ENCODE results near the gene GOT2.

DNA sequence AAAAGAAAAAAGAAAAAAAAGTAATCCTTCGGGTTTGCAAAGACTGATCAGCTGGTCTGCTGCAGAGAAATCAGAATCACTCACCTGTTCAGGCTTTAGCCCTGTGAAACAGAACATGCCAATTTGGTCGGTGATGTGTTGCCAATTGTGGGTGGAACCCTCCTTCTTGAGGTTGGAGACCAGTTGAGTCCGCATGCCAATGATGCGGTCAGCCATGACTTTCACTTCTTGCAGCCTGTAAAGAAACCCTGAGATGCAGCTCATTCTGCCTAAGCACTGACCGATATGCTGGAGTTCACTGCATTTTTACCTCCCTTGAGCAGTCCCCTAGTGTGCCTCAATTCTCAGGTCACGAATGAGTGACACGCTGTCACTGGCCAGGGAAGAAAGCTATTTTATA is 24.8 kb downstream of the GOT2 start:
- TF ChIP-seq, protein P1, sequence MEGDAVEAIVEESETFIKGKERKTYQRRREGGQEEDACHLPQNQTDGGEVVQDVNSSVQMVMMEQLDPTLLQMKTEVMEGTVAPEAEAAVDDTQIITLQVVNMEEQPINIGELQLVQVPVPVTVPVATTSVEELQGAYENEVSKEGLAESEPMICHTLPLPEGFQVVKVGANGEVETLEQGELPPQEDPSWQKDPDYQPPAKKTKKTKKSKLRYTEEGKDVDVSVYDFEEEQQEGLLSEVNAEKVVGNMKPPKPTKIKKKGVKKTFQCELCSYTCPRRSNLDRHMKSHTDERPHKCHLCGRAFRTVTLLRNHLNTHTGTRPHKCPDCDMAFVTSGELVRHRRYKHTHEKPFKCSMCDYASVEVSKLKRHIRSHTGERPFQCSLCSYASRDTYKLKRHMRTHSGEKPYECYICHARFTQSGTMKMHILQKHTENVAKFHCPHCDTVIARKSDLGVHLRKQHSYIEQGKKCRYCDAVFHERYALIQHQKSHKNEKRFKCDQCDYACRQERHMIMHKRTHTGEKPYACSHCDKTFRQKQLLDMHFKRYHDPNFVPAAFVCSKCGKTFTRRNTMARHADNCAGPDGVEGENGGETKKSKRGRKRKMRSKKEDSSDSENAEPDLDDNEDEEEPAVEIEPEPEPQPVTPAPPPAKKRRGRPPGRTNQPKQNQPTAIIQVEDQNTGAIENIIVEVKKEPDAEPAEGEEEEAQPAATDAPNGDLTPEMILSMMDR (IDR thresholded peaks at IDR 0.05 in 2 of 3, conservative IDR thresholded peaks at IDR 0.05 in 1 of 3; ENCODE audit: borderline replicate concordance in 1 of 3, insufficient read depth in 1 of 3, low read depth in 2 of 3, low read length in 2 of 3) = no peak
- TF ChIP-seq JUND (IDR thresholded peaks at IDR 0.05) (no peak), POLR2AphosphoS5 (IDR thresholded peaks at IDR 0.05; ENCODE audit: low read depth, low read length) (no peak)
